ENCODE results near the gene CDH13. TPM values are rescaled to one million over a fixed set of nuclear protein-coding genes. Genes with fewer than 3 reads are reported as not detected.

The CDH13 gene
- total and polyA plus RNA-seq, 2 donors (not counting 1 experiment from before 2014, with no cell fraction given) = 27.6 to 96.7 TPM

- Histone ChIP-seq H3K36me3 (ENCODE audit: control insufficient read depth, insufficient read depth, low read length) (no peaks in the 10 kb centered on the region), H3K4me2 (ENCODE audit: extremely low read depth, insufficient read depth, low read length) (no peak overlapping the region), H3K4me3 (replicated peaks in 1 of 4; ENCODE audit: control extremely low read depth in 1 of 4, insufficient read depth in 1 of 4, low read depth in 3 of 4, low read length in 4 of 4) (no peak overlapping the region), H2AFZ (ENCODE audit: low read length) (no peak overlapping the region), H3K79me2 (ENCODE audit: control insufficient read depth, insufficient read depth, low read length) (no peaks in the 10 kb centered on the region), H3K27ac (ENCODE audit: insufficient read depth, low read length) (no peak overlapping the region), H3K27me3 (ENCODE audit: control insufficient read depth, insufficient read depth, low read length) (no peaks in the 10 kb centered on the region), H3K9me3 (ENCODE audit: control insufficient read depth, insufficient read depth, low read depth, low read length) (no peaks in the 10 kb centered on the region), H4K20me1 (ENCODE audit: control insufficient read depth, extremely low read depth, insufficient read depth, low read length) (no peaks in the 10 kb centered on the region), H3K9ac (ENCODE audit: insufficient read depth, low read length) (no peak overlapping the region), H3K4me1 (ENCODE audit: control insufficient read depth, extremely low read depth, insufficient read depth, low read length) (no peaks in the 10 kb centered on the region)
- no peak for TF ChIP-seq EZH2 (IDR thresholded peaks at IDR 0.05; ENCODE audit: low read length, missing control alignments)
- TF ChIP-seq CTCF (conservative IDR thresholded peaks at IDR 0.05 in 1 of 2, IDR thresholded peaks at IDR 0.05 in 1 of 2; ENCODE audit: low read depth in 1 of 2, low read length in 2 of 2) = no peak
- no peak for DNase-seq (ENCODE audit: low read depth in 2 of 2)
Observed at GRCh38 chr16:82843606-82844271, 217.0 kb downstream of the CDH13 start.

- H3K79me2 ChIP-seq (ENCODE audit: control insufficient read depth, insufficient read depth, low read length) = no peaks in the 10 kb centered on the region
- H3K4me2 ChIP-seq (ENCODE audit: extremely low read depth, insufficient read depth, low read length) = no peak overlapping the region
- no peaks in the 10 kb centered on the region for H4K20me1 ChIP-seq (ENCODE audit: control insufficient read depth, extremely low read depth, insufficient read depth, low read length)
- H2AFZ ChIP-seq (ENCODE audit: low read length) = no peak overlapping the region
- no peaks in the 10 kb centered on the region for H3K27me3 ChIP-seq (ENCODE audit: control insufficient read depth, insufficient read depth, low read length)
- H3K27ac ChIP-seq (ENCODE audit: insufficient read depth, low read length) = no peak overlapping the region
- H3K4me1 ChIP-seq (ENCODE audit: control insufficient read depth, extremely low read depth, insufficient read depth, low read length) = no peaks in the 10 kb centered on the region
- H3K4me3 ChIP-seq (replicated peaks in 1 of 4; ENCODE audit: control extremely low read depth in 1 of 4, insufficient read depth in 1 of 4, low read depth in 3 of 4, low read length in 4 of 4) = no peak overlapping the region
- DNase-seq (ENCODE audit: low read depth in 2 of 2) = no peak
- H3K9me3 ChIP-seq (ENCODE audit: control insufficient read depth, insufficient read depth, low read depth, low read length) = no peaks in the 10 kb centered on the region
- H3K9ac ChIP-seq (ENCODE audit: insufficient read depth, low read length) = no peak overlapping the region
- no peaks in the 10 kb centered on the region for H3K36me3 ChIP-seq (ENCODE audit: control insufficient read depth, insufficient read depth, low read length)
- TF ChIP-seq CTCF (conservative IDR thresholded peaks at IDR 0.05 in 1 of 2, IDR thresholded peaks at IDR 0.05 in 1 of 2; ENCODE audit: low read depth in 1 of 2, low read length in 2 of 2) (no peak), EZH2 (IDR thresholded peaks at IDR 0.05; ENCODE audit: low read length, missing control alignments) (no peak)
Observed at GRCh38 chr16:82845116-82845515, 218.3 kb downstream of the CDH13 start.

- no peak overlapping the region for H3K4me3 ChIP-seq (replicated peaks in 1 of 4; ENCODE audit: control extremely low read depth in 1 of 4, insufficient read depth in 1 of 4, low read depth in 3 of 4, low read length in 4 of 4)
- no peaks in the 10 kb centered on the region for H3K27me3 ChIP-seq (ENCODE audit: control insufficient read depth, insufficient read depth, low read length)
- no peaks in the 10 kb centered on the region for H4K20me1 ChIP-seq (ENCODE audit: control insufficient read depth, extremely low read depth, insufficient read depth, low read length)
- no peak overlapping the region for H3K4me2 ChIP-seq (ENCODE audit: extremely low read depth, insufficient read depth, low read length)
- no peak overlapping the region for H3K9ac ChIP-seq (ENCODE audit: insufficient read depth, low read length)
- no peak for TF ChIP-seq CTCF (conservative IDR thresholded peaks at IDR 0.05 in 1 of 2, IDR thresholded peaks at IDR 0.05 in 1 of 2; ENCODE audit: low read depth in 1 of 2, low read length in 2 of 2)
- no peak for TF ChIP-seq EZH2 (IDR thresholded peaks at IDR 0.05; ENCODE audit: low read length, missing control alignments)
- no peaks in the 10 kb centered on the region for H3K4me1 ChIP-seq (ENCODE audit: control insufficient read depth, extremely low read depth, insufficient read depth, low read length)
- no peak overlapping the region for H2AFZ ChIP-seq (ENCODE audit: low read length)
- no peaks in the 10 kb centered on the region for H3K36me3 ChIP-seq (ENCODE audit: control insufficient read depth, insufficient read depth, low read length)
- H3K9me3 ChIP-seq (ENCODE audit: control insufficient read depth, insufficient read depth, low read depth, low read length) = no peaks in the 10 kb centered on the region
- DNase-seq (ENCODE audit: low read depth in 2 of 2) = no peak
- no peak overlapping the region for H3K27ac ChIP-seq (ENCODE audit: insufficient read depth, low read length)
- H3K79me2 ChIP-seq (ENCODE audit: control insufficient read depth, insufficient read depth, low read length) = no peaks in the 10 kb centered on the region
Observed at GRCh38 chr16:82846806-82847205, 220.0 kb downstream of the CDH13 start.

Measured in fibroblast of lung (primary cell).